Measurements from ENCODE around the gene VSTM4. TPM values are rescaled to one million over a fixed set of nuclear protein-coding genes. Genes with fewer than 3 reads are reported as not detected.

The VSTM4 gene
- total RNA-seq, 4 donors from 2014 or later, result 10.0 to 21.4 (median 12.6) TPM

- Histone ChIP-seq H3K27me3 (no peaks in the 10 kb centered on the region), H3K4me1 (peaks cover 0 to 8% (median 4%) of the 10 kb centered on the region in 4 donors), H3K9me3 (no peaks in the 10 kb centered on the region), H3K27ac (replicated peaks in 1 of 4) (no peak overlapping the region), H3K36me3 (no peaks in the 10 kb centered on the region), H3K4me3 (no peak overlapping the region)
- no peak for TF ChIP-seq POLR2AphosphoS5 (IDR thresholded peaks at IDR 0.05)
- TF ChIP-seq EP300 (IDR thresholded peaks at IDR 0.05), result no peak
- TF ChIP-seq POLR2A (IDR thresholded peaks at IDR 0.05; ENCODE audit: low read depth), result no peak
- TF ChIP-seq, protein P1, sequence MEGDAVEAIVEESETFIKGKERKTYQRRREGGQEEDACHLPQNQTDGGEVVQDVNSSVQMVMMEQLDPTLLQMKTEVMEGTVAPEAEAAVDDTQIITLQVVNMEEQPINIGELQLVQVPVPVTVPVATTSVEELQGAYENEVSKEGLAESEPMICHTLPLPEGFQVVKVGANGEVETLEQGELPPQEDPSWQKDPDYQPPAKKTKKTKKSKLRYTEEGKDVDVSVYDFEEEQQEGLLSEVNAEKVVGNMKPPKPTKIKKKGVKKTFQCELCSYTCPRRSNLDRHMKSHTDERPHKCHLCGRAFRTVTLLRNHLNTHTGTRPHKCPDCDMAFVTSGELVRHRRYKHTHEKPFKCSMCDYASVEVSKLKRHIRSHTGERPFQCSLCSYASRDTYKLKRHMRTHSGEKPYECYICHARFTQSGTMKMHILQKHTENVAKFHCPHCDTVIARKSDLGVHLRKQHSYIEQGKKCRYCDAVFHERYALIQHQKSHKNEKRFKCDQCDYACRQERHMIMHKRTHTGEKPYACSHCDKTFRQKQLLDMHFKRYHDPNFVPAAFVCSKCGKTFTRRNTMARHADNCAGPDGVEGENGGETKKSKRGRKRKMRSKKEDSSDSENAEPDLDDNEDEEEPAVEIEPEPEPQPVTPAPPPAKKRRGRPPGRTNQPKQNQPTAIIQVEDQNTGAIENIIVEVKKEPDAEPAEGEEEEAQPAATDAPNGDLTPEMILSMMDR (IDR thresholded peaks at IDR 0.05), result no peak
- no peak for DNase-seq (ENCODE audit: extremely low spot score)
- intact Hi-C loops (cut with DNase I), result no loop called here
- 88% methylated on average over 13 of the region's 13 CpGs for WGBS
These were observed 114.6 kb downstream of the VSTM4 start for GRCh38 chr10:49000437-49001398.

GRCh38 chr10:48999346-48999745 lies 116.0 kb downstream of the VSTM4 start:
- no peak for DNase-seq (ENCODE audit: extremely low spot score)
- Histone ChIP-seq H3K4me3 (no peak overlapping the region), H3K9me3 (no peaks in the 10 kb centered on the region), H3K36me3 (no peaks in the 10 kb centered on the region), H3K4me1 (peaks cover 0 to 8% (median 4%) of the 10 kb centered on the region in 4 donors), H3K27ac (replicated peaks in 1 of 4) (no peak overlapping the region), H3K27me3 (no peaks in the 10 kb centered on the region)
- WGBS, result 100% methylated on average over 2 of the region's 2 CpGs
- intact Hi-C loops (cut with DNase I), result no loop called here
- TF ChIP-seq POLR2AphosphoS5 (IDR thresholded peaks at IDR 0.05), result no peak
- TF ChIP-seq EP300 (IDR thresholded peaks at IDR 0.05), result no peak
- no peak for TF ChIP-seq POLR2A (IDR thresholded peaks at IDR 0.05; ENCODE audit: low read depth)
- TF ChIP-seq, protein P1 (IDR thresholded peaks at IDR 0.05), result no peak

- WGBS, result 57% methylated on average over 3 of the region's 3 CpGs
- no peak for TF ChIP-seq EP300 (IDR thresholded peaks at IDR 0.05)
- TF ChIP-seq, protein P1 (IDR thresholded peaks at IDR 0.05), result no peak
- TF ChIP-seq POLR2A (IDR thresholded peaks at IDR 0.05; ENCODE audit: low read depth), result no peak
- TF ChIP-seq POLR2AphosphoS5 (IDR thresholded peaks at IDR 0.05), result no peak
- no peak for DNase-seq (ENCODE audit: extremely low spot score)
- Histone ChIP-seq H3K4me1 (peaks cover 0 to 1% (median 0%) of the 10 kb centered on the region in 4 donors), H3K36me3 (no peaks in the 10 kb centered on the region), H3K27ac (replicated peaks in 1 of 4) (no peak overlapping the region), H3K4me3 (no peak overlapping the region), H3K9me3 (no peaks in the 10 kb centered on the region), H3K27me3 (no peaks in the 10 kb centered on the region)
- intact Hi-C loops (cut with DNase I), result no loop called here
These were observed 119.0 kb downstream of the VSTM4 start for GRCh38 chr10:48996329-48996728.

- Histone ChIP-seq H3K27ac (replicated peaks in 1 of 4) (no peak overlapping the region), H3K9me3 (no peaks in the 10 kb centered on the region), H3K36me3 (no peaks in the 10 kb centered on the region), H3K4me3 (no peak overlapping the region), H3K4me1 (no peaks in the 10 kb centered on the region), H3K27me3 (no peaks in the 10 kb centered on the region)
- no peak for DNase-seq (ENCODE audit: extremely low spot score)
- 89% methylated on average over 5 of the region's 5 CpGs for WGBS
- no peak for TF ChIP-seq EP300 (IDR thresholded peaks at IDR 0.05)
- no peak for TF ChIP-seq POLR2A (IDR thresholded peaks at IDR 0.05; ENCODE audit: low read depth)
- TF ChIP-seq POLR2AphosphoS5 (IDR thresholded peaks at IDR 0.05), result no peak
- TF ChIP-seq, protein P1 (IDR thresholded peaks at IDR 0.05), result no peak
- intact Hi-C loops (cut with DNase I), result no loop called here
These were observed 121.7 kb downstream of the VSTM4 start for GRCh38 chr10:48993627-48994026.
